Fibroblast of skin of left biceps (primary cell): ENCODE measurements around the gene TAF1.
A peak's percentile ranks its signal among the peaks of the same experiment; 100 is the strongest.
"Not testable (repeated sequence)": the region's sequence is repeated elsewhere in the genome, so short reads cannot be mapped to it uniquely, and the experiment has no call there.

Experiments
- DNase-seq, 2 experiments: peaks; one replicate each; pipeline ENCODE4 v3.0.0-alpha.2; 2013; ENCODE audit warnings: low read depth in 2 of 2

TAF1 gene, protein sequence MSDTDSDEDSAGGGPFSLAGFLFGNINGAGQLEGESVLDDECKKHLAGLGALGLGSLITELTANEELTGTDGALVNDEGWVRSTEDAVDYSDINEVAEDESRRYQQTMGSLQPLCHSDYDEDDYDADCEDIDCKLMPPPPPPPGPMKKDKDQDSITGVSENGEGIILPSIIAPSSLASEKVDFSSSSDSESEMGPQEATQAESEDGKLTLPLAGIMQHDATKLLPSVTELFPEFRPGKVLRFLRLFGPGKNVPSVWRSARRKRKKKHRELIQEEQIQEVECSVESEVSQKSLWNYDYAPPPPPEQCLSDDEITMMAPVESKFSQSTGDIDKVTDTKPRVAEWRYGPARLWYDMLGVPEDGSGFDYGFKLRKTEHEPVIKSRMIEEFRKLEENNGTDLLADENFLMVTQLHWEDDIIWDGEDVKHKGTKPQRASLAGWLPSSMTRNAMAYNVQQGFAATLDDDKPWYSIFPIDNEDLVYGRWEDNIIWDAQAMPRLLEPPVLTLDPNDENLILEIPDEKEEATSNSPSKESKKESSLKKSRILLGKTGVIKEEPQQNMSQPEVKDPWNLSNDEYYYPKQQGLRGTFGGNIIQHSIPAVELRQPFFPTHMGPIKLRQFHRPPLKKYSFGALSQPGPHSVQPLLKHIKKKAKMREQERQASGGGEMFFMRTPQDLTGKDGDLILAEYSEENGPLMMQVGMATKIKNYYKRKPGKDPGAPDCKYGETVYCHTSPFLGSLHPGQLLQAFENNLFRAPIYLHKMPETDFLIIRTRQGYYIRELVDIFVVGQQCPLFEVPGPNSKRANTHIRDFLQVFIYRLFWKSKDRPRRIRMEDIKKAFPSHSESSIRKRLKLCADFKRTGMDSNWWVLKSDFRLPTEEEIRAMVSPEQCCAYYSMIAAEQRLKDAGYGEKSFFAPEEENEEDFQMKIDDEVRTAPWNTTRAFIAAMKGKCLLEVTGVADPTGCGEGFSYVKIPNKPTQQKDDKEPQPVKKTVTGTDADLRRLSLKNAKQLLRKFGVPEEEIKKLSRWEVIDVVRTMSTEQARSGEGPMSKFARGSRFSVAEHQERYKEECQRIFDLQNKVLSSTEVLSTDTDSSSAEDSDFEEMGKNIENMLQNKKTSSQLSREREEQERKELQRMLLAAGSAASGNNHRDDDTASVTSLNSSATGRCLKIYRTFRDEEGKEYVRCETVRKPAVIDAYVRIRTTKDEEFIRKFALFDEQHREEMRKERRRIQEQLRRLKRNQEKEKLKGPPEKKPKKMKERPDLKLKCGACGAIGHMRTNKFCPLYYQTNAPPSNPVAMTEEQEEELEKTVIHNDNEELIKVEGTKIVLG (N-terminal part only)

DNA sequence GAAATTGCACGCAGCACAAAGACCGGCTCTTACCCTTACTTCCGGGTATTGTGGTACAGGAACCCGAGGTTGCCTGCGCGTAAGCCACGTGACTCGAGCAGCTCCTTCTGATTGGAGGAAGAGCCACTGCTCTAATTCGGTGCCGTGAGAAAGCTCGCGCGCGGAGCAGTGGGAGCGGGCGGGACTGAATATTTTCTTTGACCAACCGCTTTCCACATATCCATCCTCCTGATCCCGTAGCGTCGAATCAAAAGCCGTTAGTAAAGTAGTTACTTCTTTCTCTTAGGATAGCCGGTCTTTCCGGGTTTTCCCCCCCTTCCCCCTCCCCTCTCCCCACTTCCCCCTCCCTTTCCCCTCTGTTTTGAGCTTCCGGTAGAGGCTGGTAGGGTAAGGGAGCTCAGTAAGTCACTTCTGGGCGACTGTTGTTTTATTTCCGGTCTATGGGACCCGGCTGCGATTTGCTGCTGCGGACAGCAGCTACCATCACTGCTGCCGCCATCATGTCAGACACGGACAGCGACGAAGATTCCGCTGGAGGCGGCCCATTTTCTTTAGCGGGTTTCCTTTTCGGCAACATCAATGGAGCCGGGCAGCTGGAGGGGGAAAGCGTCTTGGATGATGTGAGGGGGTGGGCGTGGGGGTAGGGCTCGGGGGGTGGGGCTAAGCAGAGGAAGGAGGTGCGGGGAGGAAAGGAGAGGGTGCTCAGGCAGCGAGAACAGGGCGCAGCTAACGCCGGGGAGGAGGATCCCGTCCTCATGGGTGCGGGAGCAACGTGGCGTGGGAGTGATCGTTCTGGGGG lies at the start of gene TAF1:
Gene TAF1 (plus strand): TSS at position 483 of the 799 bp plus-strand sequence. CDS start 18 bp downstream, at position 501.
- peak; percentile 94 to 95 for DNase-seq

DNA sequence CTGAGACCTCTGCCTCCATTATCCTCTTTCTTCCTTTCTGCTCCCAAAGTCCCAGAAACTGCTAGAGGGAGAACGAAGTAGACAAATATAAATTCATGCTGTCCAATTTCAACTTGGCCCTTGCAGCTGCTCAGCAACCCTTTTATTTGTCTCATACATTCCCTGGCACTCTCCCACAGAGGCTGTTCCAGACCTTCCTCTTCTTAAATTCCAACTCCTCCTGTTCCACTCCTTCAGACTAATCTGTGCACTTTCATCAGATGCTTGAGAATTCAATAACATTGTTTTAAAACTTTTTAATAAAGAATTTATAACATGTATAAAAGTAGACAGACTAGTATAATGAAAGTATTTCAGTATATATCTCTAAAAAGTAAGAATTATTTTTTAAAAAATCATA lies 49.2 kb upstream of the TAF1 start:
- DNase-seq: not testable (repeated sequence)

DNA sequence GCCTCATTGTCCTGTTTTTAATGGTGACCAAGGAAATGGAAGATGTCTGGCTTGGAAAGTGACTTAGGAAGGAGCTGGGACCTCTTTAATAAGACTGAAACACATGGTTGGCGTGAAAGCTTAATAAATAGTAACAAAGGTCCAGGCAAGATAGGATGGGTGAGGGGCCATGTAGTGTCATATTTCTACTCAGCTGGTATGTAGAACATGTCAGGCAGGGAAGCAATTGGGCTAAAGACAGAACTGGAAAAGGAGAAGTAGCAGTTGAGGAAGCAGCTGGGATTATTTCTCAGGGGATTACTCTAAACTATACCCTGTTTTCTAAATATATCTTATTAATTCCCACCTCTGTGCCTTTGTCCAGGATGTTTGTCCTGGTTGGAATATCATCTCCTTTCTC lies 46.0 kb upstream of the TAF1 start:
- DNase-seq: no peak

DNA sequence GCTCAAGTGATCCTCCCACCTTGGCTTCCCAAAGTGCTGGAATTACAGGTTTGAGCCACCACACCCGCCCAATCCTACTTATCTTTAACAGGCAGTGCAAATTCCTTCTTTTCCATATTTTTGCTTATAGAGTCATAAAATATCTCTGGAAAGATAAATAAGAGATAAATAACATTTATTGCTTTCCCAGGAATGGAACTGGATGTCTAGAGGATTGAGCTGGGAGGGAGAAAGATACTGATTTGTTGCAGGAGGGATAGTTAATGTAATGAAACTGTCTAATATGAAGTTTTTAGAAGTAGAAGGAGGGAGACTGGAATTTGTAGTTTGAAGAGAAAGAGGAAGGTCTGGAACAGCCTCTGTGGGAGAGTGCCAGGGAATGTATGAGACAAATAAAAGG lies 44.4 kb upstream of the TAF1 start:
- DNase-seq: no peak

DNA sequence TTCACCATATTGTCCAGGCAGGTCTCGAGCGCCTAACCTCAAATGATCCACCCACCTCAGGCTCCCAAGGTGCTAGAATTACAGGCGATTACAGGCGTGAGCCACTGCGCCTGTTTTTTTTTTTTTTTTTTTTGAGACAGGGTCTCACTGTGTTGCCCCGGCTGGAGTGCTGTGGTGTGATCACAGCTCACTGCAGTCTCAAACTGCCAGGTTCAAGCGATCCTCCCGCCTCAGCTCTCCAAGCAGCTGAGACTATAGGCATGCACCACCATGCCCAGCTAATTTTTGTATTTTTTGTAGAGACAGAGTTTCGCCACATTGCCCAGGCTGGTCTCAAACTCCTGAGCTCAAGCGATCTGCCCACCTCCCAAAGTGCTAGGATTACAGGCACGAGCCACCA lies 41.7 kb upstream of the TAF1 start:
- DNase-seq: not testable (repeated sequence)

DNA sequence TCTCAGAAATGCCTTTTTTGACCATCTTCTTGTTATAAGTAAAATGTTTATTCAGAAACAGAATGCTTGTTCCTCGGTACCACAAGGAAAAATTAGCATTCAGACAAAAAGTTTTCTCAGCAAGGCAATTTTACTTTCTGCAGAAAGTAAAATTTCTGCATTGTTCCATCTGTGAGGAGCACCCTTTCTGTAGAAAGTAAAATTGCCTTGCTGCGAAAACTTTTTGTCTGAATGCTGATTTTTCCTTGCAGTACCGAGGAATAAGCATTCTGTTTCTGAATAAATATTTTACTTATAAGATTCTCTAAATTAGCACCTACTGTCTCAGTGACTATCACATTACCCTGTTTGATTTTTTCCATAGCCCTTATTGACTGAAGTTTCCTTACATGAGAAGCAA lies 39.8 kb upstream of the TAF1 start:
- no peak for DNase-seq

DNA sequence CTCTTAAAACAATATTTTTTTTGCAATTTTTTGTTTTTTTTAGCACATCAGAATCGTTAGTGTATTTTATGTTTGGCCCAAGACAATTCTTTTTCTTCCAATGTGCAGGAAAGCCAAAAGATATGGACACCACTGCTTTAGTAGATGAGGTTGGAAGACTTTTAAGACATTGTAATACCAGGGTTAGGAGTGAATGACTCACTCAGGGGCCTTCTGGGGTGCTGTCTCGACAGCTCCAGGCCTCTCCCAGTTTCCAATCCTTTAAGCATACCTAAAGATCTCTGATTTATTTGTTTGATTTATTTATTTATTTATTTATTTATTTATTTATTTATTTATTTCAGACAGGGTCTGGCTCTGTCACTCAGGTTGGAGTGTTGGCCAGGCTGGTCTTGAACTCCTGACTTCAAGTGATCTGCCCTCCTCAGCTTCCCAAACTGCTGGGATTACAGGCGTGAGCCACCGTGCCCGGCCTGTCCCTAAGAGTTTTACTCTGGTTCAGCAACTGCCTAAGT lies 16.9 kb upstream of the TAF1 start:
- DNase-seq: not testable (repeated sequence)

DNA sequence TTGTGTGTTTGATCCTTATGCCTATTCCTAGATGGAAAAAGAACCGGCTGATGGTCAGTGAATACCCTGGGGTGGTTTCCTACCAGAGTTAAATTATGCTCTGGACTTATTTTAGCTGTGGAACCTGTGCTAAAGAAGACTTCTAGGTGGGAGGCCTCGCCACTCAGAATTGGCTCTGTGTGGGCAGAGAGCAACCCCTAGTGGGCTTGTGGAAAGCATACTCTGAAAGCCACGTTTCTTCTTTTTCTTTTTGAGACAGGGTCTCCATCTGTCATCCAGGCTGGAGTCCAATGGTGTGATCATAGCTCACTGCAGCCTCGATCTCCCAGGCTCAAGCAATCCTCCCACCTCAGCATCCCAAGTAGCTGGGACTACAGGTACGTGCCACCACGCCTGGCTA lies 16.3 kb upstream of the TAF1 start:
- DNase-seq: not testable (repeated sequence)

DNA sequence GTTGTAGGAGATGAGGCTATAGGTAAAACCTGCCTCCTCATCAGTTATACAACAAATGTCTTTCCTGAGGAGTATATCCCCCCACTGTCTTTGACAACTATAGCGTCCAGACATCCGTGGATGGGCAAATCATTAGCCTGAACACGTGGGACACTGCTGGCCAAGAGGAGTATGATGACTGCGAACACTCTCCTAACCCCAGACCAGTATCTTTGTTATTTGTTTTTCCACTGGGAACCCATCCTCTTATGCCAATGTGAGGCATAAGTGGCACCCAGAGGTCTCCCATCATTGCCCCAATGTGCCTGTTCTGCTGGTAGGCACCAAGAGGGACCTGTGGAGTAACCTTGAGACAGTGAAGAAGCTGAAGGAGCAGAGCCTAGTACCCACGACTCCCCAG lies 13.7 kb upstream of the TAF1 start:
- DNase-seq: not testable (repeated sequence)

DNA sequence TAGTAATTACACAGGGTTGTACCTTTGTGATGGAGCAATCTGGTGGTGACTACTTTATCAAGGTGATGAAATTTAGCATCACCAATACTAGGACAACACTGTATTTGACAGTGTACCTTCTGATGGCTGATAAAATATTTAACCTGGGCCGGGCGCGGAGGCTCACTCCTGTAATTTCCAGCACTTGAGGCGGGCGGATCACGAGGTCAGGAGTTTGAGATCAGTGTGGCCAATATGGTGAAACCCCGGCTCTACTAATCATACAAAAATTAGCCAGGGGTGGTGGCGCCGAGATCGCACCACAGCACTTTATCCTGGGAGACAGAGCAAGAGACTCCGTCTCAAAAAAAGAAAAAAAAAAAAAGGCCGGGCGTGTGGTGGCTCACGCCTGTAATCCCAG lies 1.9 kb upstream of the TAF1 start:
- DNase-seq: no peak

DNA sequence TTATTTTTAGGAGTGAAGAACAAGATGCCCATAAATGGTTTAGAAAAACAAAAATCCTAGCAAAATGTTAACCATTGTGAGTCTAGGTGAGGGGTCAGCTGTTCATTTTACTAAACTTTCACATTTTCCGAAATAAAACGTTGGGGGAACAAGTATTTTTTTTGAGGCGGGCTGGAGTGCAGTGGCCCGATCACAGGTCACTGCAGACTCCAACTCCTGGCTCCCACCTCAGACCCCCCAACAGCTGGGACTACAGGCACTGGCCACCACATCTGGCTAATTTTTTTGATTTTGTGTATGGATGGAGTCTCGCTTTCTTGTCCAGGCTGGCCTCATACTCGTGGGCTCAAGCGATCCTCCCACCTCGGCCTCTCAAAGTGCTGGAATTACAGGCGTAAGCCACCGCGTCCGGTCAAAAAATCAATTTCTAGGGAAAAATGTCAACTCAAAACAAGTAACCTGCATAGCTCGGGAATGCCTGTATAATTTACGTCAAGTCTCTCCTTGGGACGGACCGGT lies 742 bp upstream of the TAF1 start:
- DNase-seq: no peak

DNA sequence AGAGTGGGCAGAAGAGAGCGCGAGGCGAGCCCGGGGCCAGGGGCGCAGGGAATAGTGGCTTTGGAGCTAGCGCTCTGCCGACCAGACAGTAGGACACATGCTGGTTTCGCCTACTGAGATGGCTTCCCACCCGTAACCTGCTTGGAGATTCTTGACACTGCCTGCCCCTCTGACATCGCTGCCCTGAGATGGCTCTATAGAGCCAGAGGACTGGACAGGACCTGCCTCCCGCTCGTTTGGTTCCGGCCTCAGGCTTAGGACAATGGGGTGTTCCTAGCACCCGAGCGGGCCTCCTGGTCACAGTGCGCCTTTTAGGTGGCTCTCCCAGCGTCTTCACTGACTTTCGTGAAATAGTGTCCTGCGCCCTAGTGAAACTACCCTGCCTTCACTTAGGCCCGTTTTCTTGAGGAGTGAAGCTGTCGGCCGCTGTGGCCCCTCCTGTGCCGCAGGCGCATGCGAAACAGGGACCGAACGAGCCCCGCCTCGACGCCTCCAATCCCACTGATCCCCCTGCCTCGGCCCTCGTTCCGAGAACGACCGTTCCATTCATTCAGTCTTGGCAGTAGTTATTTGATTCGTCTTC lies 608 bp downstream of the TAF1 start:
- DNase-seq: no peak

DNA sequence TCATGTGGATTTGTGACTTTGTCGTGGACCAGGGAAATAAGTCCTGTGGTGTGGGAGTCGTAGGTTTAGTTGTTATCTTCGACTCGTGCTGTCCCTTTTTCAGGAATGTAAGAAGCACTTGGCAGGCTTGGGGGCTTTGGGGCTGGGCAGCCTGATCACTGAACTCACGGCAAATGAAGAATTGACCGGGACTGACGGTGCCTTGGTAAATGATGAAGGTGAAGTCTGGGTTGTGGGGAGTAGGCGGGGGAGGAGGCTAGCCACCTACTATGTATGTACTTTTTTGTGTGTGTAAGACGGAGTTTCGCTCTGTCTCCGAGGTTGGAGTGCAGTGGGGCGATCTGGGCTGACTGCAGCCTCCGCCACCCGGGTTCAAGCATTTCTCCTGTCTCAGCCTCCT lies 1.2 kb downstream of the TAF1 start:
- no peak for DNase-seq

DNA sequence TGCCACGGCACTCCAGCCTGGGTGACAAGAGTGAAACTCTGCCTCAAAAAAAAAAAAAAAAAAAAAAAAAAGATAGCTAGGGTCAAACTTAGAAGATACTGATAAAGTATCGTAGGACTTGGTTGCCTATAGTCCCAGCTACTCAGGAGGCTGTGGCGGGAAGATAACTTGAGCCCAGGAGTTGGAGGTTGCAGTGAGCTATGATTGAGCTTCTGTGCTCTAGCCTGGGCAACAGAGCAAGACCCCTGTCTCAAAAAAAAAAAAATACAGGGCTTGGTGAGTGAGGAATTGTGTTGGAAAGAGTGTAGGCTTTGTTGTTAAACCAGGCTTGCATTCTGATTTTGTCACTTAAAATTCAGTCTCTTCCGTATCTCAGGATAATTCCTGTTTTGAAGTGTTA lies 6.2 kb downstream of the TAF1 start:
- no peak for DNase-seq

DNA sequence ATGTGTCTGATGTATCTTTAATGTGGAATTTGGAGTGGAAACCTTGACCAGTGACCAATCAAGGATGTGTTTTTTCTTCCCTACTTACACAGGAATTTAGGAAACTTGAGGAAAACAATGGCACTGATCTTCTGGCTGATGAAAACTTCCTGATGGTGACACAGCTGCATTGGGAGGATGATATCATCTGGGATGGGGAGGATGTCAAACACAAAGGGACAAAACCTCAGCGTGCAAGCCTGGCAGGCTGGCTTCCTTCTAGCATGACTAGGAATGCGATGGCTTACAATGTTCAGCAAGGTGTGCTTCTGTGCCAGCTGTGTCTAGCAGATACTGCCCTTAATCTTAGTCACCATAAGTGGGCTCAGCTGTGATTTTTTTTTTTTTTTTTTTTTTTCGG lies 12.6 kb downstream of the TAF1 start:
- DNase-seq: no peak

DNA sequence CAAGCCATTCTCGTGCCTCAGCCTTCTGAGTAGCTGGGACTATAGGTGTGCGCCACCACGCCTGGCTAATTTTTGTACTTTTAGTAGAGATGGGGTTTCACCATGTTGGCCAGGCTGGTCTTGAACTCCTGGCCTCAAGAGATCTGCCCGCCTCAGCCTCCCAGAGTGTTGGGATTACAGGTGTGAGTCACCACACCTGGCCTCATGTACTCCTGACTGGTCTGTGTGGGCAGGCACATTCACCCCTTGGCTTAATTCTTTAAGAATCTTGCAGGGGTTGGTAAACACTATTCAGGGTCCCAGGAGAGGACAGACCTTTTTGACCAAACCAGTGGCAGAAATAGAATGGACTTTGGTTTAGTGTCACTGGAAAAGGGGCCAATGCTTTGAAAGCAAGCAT lies 25.6 kb downstream of the TAF1 start:
- not testable (repeated sequence) for DNase-seq

DNA sequence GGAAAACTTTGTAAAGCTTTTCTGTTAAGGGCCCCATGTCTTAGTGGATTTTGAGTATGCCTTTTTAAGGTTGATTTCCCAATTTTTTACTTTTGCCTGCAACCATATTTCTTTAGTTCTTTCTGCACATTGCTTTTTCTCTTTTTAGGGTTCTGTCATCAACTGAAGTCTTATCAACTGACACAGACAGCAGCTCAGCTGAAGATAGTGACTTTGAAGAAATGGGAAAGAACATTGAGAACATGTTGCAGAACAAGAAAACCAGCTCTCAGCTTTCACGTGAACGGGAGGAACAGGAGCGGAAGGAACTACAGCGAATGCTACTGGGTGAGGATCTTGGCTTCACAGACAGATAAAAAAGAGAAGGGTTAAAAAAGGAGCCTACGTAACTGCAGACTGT lies 27.8 kb downstream of the TAF1 start:
- no peak for DNase-seq

DNA sequence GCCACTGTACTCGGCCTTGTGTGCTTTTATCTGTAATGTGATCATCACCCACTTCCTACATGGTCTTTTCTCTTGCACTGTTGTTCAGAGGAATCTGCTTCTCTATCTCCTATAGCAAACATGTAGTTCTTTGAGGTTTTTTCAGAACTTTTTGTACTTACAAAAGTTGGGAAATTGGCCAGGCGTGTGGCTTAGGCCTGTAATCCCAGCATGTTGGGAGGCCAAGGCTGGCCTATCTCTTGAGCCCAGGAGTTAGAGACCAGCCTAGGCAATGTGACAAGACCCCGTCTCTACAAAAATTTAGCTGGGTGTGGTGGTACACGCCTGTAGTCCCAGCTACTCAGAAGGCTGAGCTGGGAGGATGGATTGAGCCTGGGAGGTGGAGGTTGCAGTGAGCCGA lies 30.4 kb downstream of the TAF1 start:
- DNase-seq: no peak

DNA sequence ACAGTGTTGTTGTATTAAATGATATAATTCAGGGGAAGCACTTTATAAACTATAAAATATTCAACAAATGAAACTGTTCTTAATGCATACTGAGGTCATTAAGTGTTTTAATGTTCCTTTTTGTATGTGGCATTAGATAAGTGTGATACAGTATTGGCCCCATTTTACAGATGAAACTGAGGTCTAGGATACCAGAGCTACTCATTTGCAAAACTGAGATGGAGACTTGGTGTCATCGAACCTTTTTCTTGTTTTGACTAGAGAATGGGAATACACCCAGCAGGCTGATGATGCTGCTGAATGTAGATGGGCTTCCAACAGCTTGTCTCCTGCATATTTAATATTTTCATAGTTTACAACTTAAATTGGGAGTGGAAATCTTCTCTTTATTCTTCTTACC lies 34.6 kb downstream of the TAF1 start:
- DNase-seq: no peak

DNA sequence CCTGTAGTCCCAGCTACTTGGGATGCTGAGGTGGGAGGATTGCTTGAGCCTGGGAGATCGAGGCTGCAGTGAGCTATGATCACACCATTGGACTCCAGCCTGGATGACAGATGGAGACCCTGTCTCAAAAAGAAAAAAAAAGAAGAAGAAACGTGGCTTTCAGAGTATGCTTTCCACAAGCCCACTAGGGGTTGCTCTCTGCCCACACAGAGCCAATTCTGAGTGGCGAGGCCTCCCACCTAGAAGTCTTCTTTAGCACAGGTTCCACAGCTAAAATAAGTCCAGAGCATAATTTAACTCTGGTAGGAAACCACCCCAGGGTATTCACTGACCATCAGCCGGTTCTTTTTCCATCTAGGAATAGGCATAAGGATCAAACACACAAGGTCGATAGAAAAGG lies 50.1 kb downstream of the TAF1 start:
- DNase-seq: not testable (repeated sequence)
